HG03103 (cell line): Measurements from ENCODE around the gene PPP2R5B.

Experiments used
- ATAC-seq: cut with Tn5 transposase; IDR thresholded peaks from one replicate; pipeline ENCODE4 v1.9.1; 2021; ENCODE audit warnings: low read depth; ENCODE audit not compliant: unreplicated experiment

Gene PPP2R5B

GRCh38 chr11:64905516-64906313, 18.8 kb upstream of the PPP2R5B start:
- no peak for ATAC-seq

GRCh38 chr11:64906314-64906635, 18.2 kb upstream of the PPP2R5B start:
- no peak for ATAC-seq

- ATAC-seq = no peak
Measured at GRCh38 chr11:64908766-64909165, 15.7 kb upstream of the PPP2R5B start.

GRCh38 chr11:64909653-64910343, 14.7 kb upstream of the PPP2R5B start:
- no peak for ATAC-seq

GRCh38 chr11:64910451-64911093, 13.9 kb upstream of the PPP2R5B start:
- ATAC-seq = no peak

- no peak for ATAC-seq
Measured at GRCh38 chr11:64911142-64911541, 13.3 kb upstream of the PPP2R5B start.

- no peak for ATAC-seq
Measured at GRCh38 chr11:64911689-64912088, 12.8 kb upstream of the PPP2R5B start.

- no peak for ATAC-seq
Measured at GRCh38 chr11:64913171-64913727, 11.2 kb upstream of the PPP2R5B start.

- ATAC-seq = no peak
Measured at GRCh38 chr11:64914123-64914522, 10.4 kb upstream of the PPP2R5B start.

- ATAC-seq = no peak
Measured at GRCh38 chr11:64915376-64915887, 9.1 kb upstream of the PPP2R5B start.

GRCh38 chr11:64916040-64916774, 8.3 kb upstream of the PPP2R5B start:
- ATAC-seq = no peak

GRCh38 chr11:64916775-64917662, 7.5 kb upstream of the PPP2R5B start, which contains the start of gene ATG2A:
Gene ATG2A, minus strand, starts transcription at chr11:64917209. Its CDS starts 74 bp downstream, at chr11:64917135.
- peak; percentile 88 for ATAC-seq

- ATAC-seq = no peak
Measured at GRCh38 chr11:64917663-64917995, 6.9 kb upstream of the PPP2R5B start.

- ATAC-seq = no peak
Measured at GRCh38 chr11:64918017-64918416, 6.5 kb upstream of the PPP2R5B start.

GRCh38 chr11:64919627-64920026, 4.9 kb upstream of the PPP2R5B start:
- ATAC-seq = no peak

GRCh38 chr11:64920124-64920523, 4.4 kb upstream of the PPP2R5B start:
- ATAC-seq = no peak

- no peak for ATAC-seq
Measured at GRCh38 chr11:64921384-64921783, 3.1 kb upstream of the PPP2R5B start.

GRCh38 chr11:64923151-64923661, 1.3 kb upstream of the PPP2R5B start:
- no peak for ATAC-seq

GRCh38 chr11:64924910-64925284, 408 bp downstream of the PPP2R5B start:
- no peak for ATAC-seq
